HEK293 (cell line): ENCODE data around the gene ACMSD.

ENCODE experiments used
- CTCF ChIA-PET: fragments of 350-600 bp; formaldehyde crosslinking; extraction: SDS; loops from one replicate; lab custom pipeline; 2021; ENCODE audit warnings: antibody characterized with exemption; lab: Yijun Ruan, JAX
- POLR2A ChIA-PET: fragments of 300-600 bp; formaldehyde crosslinking; extraction: SDS; loops from one replicate; lab custom pipeline; 2020; ENCODE audit warnings: antibody characterized with exemption, inconsistent platforms; lab: Yijun Ruan, JAX
- H3K27ac ChIP-seq: fragments of 200-500 bp; sonication (Bioruptor generic); 2 replicates; pipeline ENCODE4 v1.5.1; 2014; ENCODE audit warnings: low read depth, low read length, control low read depth, inconsistent platforms; ENCODE audit errors: extremely low read depth
- H3K36me3 ChIP-seq, 2 experiments: fragments of 200-500 bp in 1 of 2; sonication (Bioruptor generic) in 1 of 2; 1 replicate in 1 of 2; 2 replicates in 1 of 2; pipeline ENCODE4 v1.5.1; 2014 to 2017; ENCODE audit warnings: inconsistent platforms in 2 of 2, low read length in 2 of 2; ENCODE audit not compliant: control insufficient read depth in 2 of 2, insufficient read depth in 1 of 2
- H3K4me1 ChIP-seq: fragments of 200-500 bp; sonication (Bioruptor generic); 2 replicates; pipeline ENCODE4 v1.5.1; 2014; ENCODE audit warnings: mild to moderate bottlenecking, low read length, inconsistent platforms; ENCODE audit not compliant: control insufficient read depth, insufficient read depth
- H3K4me3 ChIP-seq: 2 replicates; pipeline ENCODE4 v1.5.1; 2011; ENCODE audit warnings: low read depth, mild to moderate bottlenecking, control low read depth, low read length, moderate library complexity
- H3K9me3 ChIP-seq: fragments of 200-500 bp; sonication (Bioruptor generic); 2 replicates; pipeline ENCODE4 v1.5.1; 2014; ENCODE audit warnings: low read depth, low read length, inconsistent platforms; ENCODE audit not compliant: control insufficient read depth, insufficient read depth
- BCL11B ChIP-seq: fragments of 450-650 bp; formaldehyde crosslinking; IDR thresholded peaks from 2 replicates; pipeline ENCODE4 v1.5.1; 2016; ENCODE audit warnings: low read depth, missing biosample characterization, missing genetic modification characterization
- GLIS1 ChIP-seq: fragments of 450-650 bp; formaldehyde crosslinking; IDR thresholded peaks from 2 replicates; pipeline ENCODE4 v1.5.1; 2016; ENCODE audit warnings: missing biosample characterization, missing genetic modification characterization
- KLF16 ChIP-seq: fragments of 450-650 bp; formaldehyde crosslinking; IDR thresholded peaks from 2 replicates; pipeline ENCODE4 v1.5.1; 2017; ENCODE audit warnings: missing biosample characterization, missing genetic modification characterization
- KLF9 ChIP-seq: fragments of 450-650 bp; formaldehyde crosslinking; IDR thresholded peaks from 2 replicates; pipeline ENCODE4 v1.5.1; 2016; ENCODE audit warnings: missing biosample characterization, missing genetic modification characterization, low read depth
- MEIS1 ChIP-seq: sonication (generic); formaldehyde crosslinking; IDR thresholded peaks from 2 replicates; pipeline ENCODE4 v1.8.1; 2022; ENCODE audit warnings: missing genetic modification reagents, mild to moderate bottlenecking, borderline replicate concordance
- SP2 ChIP-seq: fragments of 450-650 bp; formaldehyde crosslinking; IDR thresholded peaks from 2 replicates; pipeline ENCODE4 v1.5.1; 2016; ENCODE audit warnings: missing biosample characterization, missing genetic modification characterization
- ZBTB21 ChIP-seq: fragments of 450-650 bp; formaldehyde crosslinking; IDR thresholded peaks from 2 replicates; pipeline ENCODE4 v1.5.1; 2017; ENCODE audit warnings: missing biosample characterization, missing genetic modification characterization
- ZBTB48 ChIP-seq: fragments of 450-650 bp; formaldehyde crosslinking; IDR thresholded peaks from 2 replicates; pipeline ENCODE4 v1.5.1; 2016; ENCODE audit warnings: missing biosample characterization, missing genetic modification characterization
- ZNF121 ChIP-seq: fragments of 450-650 bp; formaldehyde crosslinking; IDR thresholded peaks from 2 replicates; pipeline ENCODE4 v1.5.1; 2016; ENCODE audit warnings: missing biosample characterization, missing genetic modification characterization
- ZNF132 ChIP-seq: fragments of 450-650 bp; formaldehyde crosslinking; IDR thresholded peaks from 2 replicates; pipeline ENCODE4 v1.5.1; 2017; ENCODE audit warnings: missing biosample characterization, missing genetic modification characterization, borderline replicate concordance
- ZNF174 ChIP-seq: fragments of 450-650 bp; formaldehyde crosslinking; IDR thresholded peaks from 2 replicates; pipeline ENCODE4 v1.5.0; 2017; ENCODE audit warnings: missing biosample characterization, mild to moderate bottlenecking, missing genetic modification characterization
- ZNF2 ChIP-seq: fragments of 450-650 bp; formaldehyde crosslinking; IDR thresholded peaks from 2 replicates; pipeline ENCODE4 v1.5.1; 2016; ENCODE audit warnings: missing biosample characterization, missing genetic modification characterization
- ZNF202 ChIP-seq: fragments of 450-650 bp; formaldehyde crosslinking; IDR thresholded peaks from 2 replicates; pipeline ENCODE4 v1.5.1; 2016; ENCODE audit warnings: missing biosample characterization, missing genetic modification characterization, borderline replicate concordance
- ZNF211 ChIP-seq: fragments of 450-650 bp; formaldehyde crosslinking; IDR thresholded peaks from 2 replicates; pipeline ENCODE4 v1.5.1; 2016; ENCODE audit warnings: low read depth, missing biosample characterization, missing genetic modification characterization
- ZNF24 ChIP-seq: fragments of 450-650 bp; formaldehyde crosslinking; IDR thresholded peaks from 2 replicates; pipeline ENCODE4 v1.5.1; 2016; ENCODE audit warnings: missing biosample characterization, missing genetic modification characterization
- ZNF248 ChIP-seq: fragments of 450-650 bp; formaldehyde crosslinking; IDR thresholded peaks from 2 replicates; pipeline ENCODE4 v1.5.1; 2017; ENCODE audit warnings: missing biosample characterization, missing genetic modification characterization
- ZNF335 ChIP-seq: fragments of 450-650 bp; formaldehyde crosslinking; conservative IDR thresholded peaks from 2 replicates; pipeline ENCODE4 v1.5.1; 2016; ENCODE audit warnings: missing biosample characterization, missing genetic modification characterization
- ZNF350 ChIP-seq: fragments of 450-650 bp; formaldehyde crosslinking; IDR thresholded peaks from 2 replicates; pipeline ENCODE4 v1.5.0; 2017; ENCODE audit warnings: missing biosample characterization, mild to moderate bottlenecking, missing genetic modification characterization
- ZNF473 ChIP-seq: fragments of 450-650 bp; formaldehyde crosslinking; IDR thresholded peaks from 2 replicates; pipeline ENCODE4 v1.5.1; 2017; ENCODE audit warnings: missing biosample characterization, missing genetic modification characterization
- ZNF48 ChIP-seq: fragments of 450-650 bp; formaldehyde crosslinking; IDR thresholded peaks from 2 replicates; pipeline ENCODE4 v1.5.1; 2016; ENCODE audit warnings: missing biosample characterization, missing genetic modification characterization
- ZNF596 ChIP-seq: fragments of 450-650 bp; IDR thresholded peaks from 2 replicates; pipeline ENCODE4 v1.5.0; 2018; ENCODE audit warnings: missing biosample characterization, mild to moderate bottlenecking, missing genetic modification characterization, moderate library complexity
- ZNF76 ChIP-seq: fragments of 450-650 bp; formaldehyde crosslinking; IDR thresholded peaks from 2 replicates; pipeline ENCODE4; 2016; ENCODE audit warnings: low read depth, missing biosample characterization, missing genetic modification characterization, borderline replicate concordance
- ZNF768 ChIP-seq: fragments of 450-650 bp; formaldehyde crosslinking; IDR thresholded peaks from 2 replicates; pipeline ENCODE4 v1.5.1; 2018; ENCODE audit warnings: missing biosample characterization, mild to moderate bottlenecking, missing genetic modification characterization
- ZNF837 ChIP-seq: fragments of 450-650 bp; formaldehyde crosslinking; IDR thresholded peaks from 2 replicates; pipeline ENCODE4 v1.5.1; 2016; ENCODE audit warnings: missing biosample characterization, missing genetic modification characterization
- ZSCAN23 ChIP-seq: fragments of 450-650 bp; formaldehyde crosslinking; IDR thresholded peaks from 2 replicates; pipeline ENCODE4 v1.5.1; 2016; ENCODE audit warnings: missing biosample characterization, missing genetic modification characterization

Gene ACMSD

DNA sequence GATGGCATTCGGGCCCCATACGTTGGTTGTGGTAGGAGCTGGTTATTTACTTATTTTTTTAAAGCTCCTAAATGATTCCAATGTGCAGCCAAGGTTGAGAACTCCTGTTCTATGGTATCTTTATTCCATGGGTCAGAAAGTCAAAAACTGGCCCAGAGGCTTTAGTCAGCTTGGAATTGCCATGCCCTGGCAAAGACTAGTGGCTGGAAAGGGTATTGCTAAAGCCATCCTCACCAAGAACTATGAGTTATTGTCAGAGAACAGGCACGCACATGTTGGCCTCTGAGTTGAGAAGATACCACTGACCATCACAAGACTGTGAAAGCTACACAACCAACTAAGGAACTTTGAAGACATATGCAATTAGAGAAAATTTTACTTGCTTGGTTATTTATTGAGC lies 47.9 kb upstream of the ACMSD start:
- no peak overlapping the region for H3K27ac ChIP-seq
- H3K4me3 ChIP-seq: no peak overlapping the region
- H3K4me1 ChIP-seq: no peaks in the 10 kb centered on the region
- H3K9me3 ChIP-seq: no peaks in the 10 kb centered on the region
- no peaks in the 10 kb centered on the region for H3K36me3 ChIP-seq
- TF ChIP-seq ZNF248 (tag by site-specific recombination) (no peak), ZBTB21 (tag by site-specific recombination) (no peak), SP2 (tag by site-specific recombination) (no peak), BCL11B (tag by site-specific recombination) (no peak), ZNF837 (no peak), ZBTB48 (tag by site-specific recombination) (no peak)
- TF ChIP-seq, all 188 proteins: peak for 0
- ChIA-PET POLR2A (no interaction called here), CTCF (interaction anchor here (0.7 to 1.2 kb wide), 5 partner anchors 8 to 1150 kb away, joined by 3 to 6 read pairs (median 4); no protein-coding TSS in a partner anchor)

- H3K4me1 ChIP-seq: no peaks in the 10 kb centered on the region
- POLR2A ChIA-PET: no interaction called here
- no peaks in the 10 kb centered on the region for H3K36me3 ChIP-seq
- TF ChIP-seq KLF9 (tag by site-specific recombination): no peak
- TF ChIP-seq ZNF473 (tag by site-specific recombination): no peak
- TF ChIP-seq ZNF48: no peak
- no peak for TF ChIP-seq ZNF350 (tag by site-specific recombination)
- TF ChIP-seq KLF16 (tag by site-specific recombination): no peak
- TF ChIP-seq ZNF768 (tag by site-specific recombination): no peak
- no peak for TF ChIP-seq ZNF121 (tag by site-specific recombination)
- no peak for TF ChIP-seq ZNF174
- TF ChIP-seq ZNF24 (tag by site-specific recombination): no peak
- TF ChIP-seq ZNF76 (tag by site-specific recombination): no peak
- no peak for TF ChIP-seq ZBTB48 (tag by site-specific recombination)
- TF ChIP-seq ZNF202: no peak
- no peaks in the 10 kb centered on the region for H3K9me3 ChIP-seq
- H3K27ac ChIP-seq: no peak overlapping the region
- CTCF ChIA-PET: interaction anchor here (0.8 kb wide), 1 partner anchor 12 kb away, joined by 4 read pairs; no protein-coding TSS in a partner anchor
- no peak overlapping the region for H3K4me3 ChIP-seq
These were observed 46.8 kb upstream of the ACMSD start for GRCh38 chr2:134791616-134792015.

DNA sequence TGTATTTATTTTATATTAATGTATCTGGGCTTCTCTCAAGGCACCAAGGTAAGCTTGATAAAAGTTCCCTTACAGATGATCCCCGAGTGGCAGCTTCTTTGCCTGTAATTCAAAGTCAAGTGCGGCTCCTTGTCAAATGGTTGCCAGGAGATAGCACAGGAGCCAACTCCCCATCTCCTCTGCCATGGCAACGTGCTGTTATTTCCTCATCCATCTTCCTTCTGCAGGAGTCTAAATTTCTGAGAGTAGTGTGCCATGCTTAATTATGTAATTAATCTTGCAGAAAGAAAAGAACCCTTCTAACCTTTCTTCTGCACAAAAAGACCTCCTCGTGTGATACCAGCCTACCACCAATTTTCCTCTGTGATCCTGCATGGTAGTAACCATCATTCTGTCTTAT lies 46.2 kb upstream of the ACMSD start:
- no peak overlapping the region for H3K4me3 ChIP-seq
- POLR2A ChIA-PET: no interaction called here
- no peaks in the 10 kb centered on the region for H3K9me3 ChIP-seq
- no peak for TF ChIP-seq GLIS1 (tag by site-specific recombination)
- TF ChIP-seq ZNF211 (tag by site-specific recombination): no peak
- TF ChIP-seq ZSCAN23 (tag by site-specific recombination): no peak
- TF ChIP-seq ZNF335: no peak
- no peak for TF ChIP-seq ZNF596 (tag by site-specific recombination)
- TF ChIP-seq ZNF132 (tag by site-specific recombination): no peak
- no peak for TF ChIP-seq ZNF2 (tag by site-specific recombination)
- no peak for TF ChIP-seq MEIS1 (CRISPR knock-in tag)
- no peaks in the 10 kb centered on the region for H3K4me1 ChIP-seq
- no peaks in the 10 kb centered on the region for H3K36me3 ChIP-seq
- H3K27ac ChIP-seq: no peak overlapping the region
- CTCF ChIA-PET: no interaction called here
